Measurements from ENCODE around the gene DAAM1. TPM values are rescaled to one million over a fixed set of nuclear protein-coding genes. Genes with fewer than 3 reads are reported as not detected.

The DAAM1 gene
- total RNA-seq, 1 experiment from 2014 or later, result 11.5 TPM

DNA sequence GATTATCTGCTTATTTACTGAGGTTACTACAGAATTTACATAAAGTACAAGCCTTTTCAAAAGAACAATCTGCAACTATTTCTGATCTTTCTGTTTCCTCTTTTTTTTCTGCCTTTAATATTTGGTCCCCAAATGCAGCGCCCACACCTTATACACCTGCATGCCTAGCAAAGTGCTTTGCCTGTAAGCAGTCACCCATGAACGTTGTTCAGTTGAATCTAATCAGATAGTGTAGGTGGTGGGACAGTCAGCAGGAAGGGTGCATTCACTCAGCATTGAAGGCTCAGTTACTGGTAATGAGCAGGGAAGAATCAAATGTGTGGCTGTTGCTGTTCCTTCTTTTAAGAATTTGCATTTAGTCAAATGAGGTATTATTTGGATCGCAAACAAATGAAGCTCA is 168.3 kb downstream of the DAAM1 start:
- BruUV-seq (replicated peaks), result no TSS peak
- CTCF ChIA-PET, result no interaction called here

DNA sequence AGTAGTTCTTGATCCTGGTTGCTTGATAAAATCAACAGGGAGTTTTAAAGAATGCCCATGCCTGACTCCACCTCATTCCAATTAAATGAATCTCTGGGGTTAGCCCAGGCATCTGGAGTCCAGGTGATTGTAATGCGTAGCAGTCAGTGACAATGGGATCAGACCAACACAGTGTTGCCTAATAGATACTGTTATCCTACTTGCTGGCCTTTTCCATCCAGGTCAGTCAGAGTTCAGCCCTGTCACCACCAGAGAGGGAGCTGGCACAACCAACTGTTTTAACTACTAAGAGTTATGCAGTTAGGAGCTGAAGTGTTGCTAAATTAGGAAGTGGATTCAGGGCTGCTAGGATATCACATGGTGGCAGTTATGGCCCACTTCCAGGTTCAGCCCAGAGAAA is 169.6 kb downstream of the DAAM1 start:
- no peaks in the 10 kb centered on the region for H3K36me3 ChIP-seq (ENCODE audit: insufficient read depth, low read length, poor library complexity, severe bottlenecking)
- intact Hi-C loops (cut with micrococcal nuclease; ENCODE audit: unreplicated experiment), result no loop called here
- H3K27me3 ChIP-seq (replicated peaks; ENCODE audit: insufficient read depth, low read depth, low read length, poor library complexity), result no peaks in the 10 kb centered on the region
- no peak overlapping the region for H3K4me3 ChIP-seq (ENCODE audit: low read depth, low read length, poor library complexity, severe bottlenecking)
- TF ChIP-seq CTCF (conservative IDR thresholded peaks at IDR 0.05; ENCODE audit: low read depth, low read length), result no peak
- TF ChIP-seq EZH2 (IDR thresholded peaks at IDR 0.05; ENCODE audit: borderline replicate concordance, low read depth, low read length, poor library complexity, severe bottlenecking), result no peak
- ChIA-PET CTCF (no interaction called here), POLR2A (ENCODE audit: low non-redundant PET) (no interaction called here)
- no peaks in the 10 kb centered on the region for H3K9me3 ChIP-seq (ENCODE audit: low read depth, low read length, poor library complexity, severe bottlenecking)
- no peak for DNase-seq (ENCODE audit: low spot score)
- H3K4me1 ChIP-seq (ENCODE audit: insufficient read depth, low read length, poor library complexity, severe bottlenecking), result peaks cover 26% of the 10 kb centered on the region
- no TSS peak for BruUV-seq (replicated peaks)
- H3K27ac ChIP-seq (ENCODE audit: low read depth, low read length, poor library complexity, severe bottlenecking), result no peak overlapping the region

More for the DNA sequence above, 168.3 kb downstream of the DAAM1 start:
- Histone ChIP-seq H3K4me1 (ENCODE audit: insufficient read depth, low read length, poor library complexity, severe bottlenecking) (peaks cover 21% of the 10 kb centered on the region), H3K4me3 (ENCODE audit: low read depth, low read length, poor library complexity, severe bottlenecking) (no peak overlapping the region), H3K27ac (ENCODE audit: low read depth, low read length, poor library complexity, severe bottlenecking) (no peak overlapping the region), H3K9me3 (ENCODE audit: low read depth, low read length, poor library complexity, severe bottlenecking) (no peaks in the 10 kb centered on the region), H3K27me3 (replicated peaks; ENCODE audit: insufficient read depth, low read depth, low read length, poor library complexity) (no peaks in the 10 kb centered on the region), H3K36me3 (ENCODE audit: insufficient read depth, low read length, poor library complexity, severe bottlenecking) (no peaks in the 10 kb centered on the region)
- intact Hi-C loops (cut with micrococcal nuclease; ENCODE audit: unreplicated experiment), result no loop called here
- POLR2A ChIA-PET (ENCODE audit: low non-redundant PET), result no interaction called here
- no peak for DNase-seq (ENCODE audit: low spot score)
- TF ChIP-seq EZH2 (IDR thresholded peaks at IDR 0.05; ENCODE audit: borderline replicate concordance, low read depth, low read length, poor library complexity, severe bottlenecking) (no peak), CTCF (conservative IDR thresholded peaks at IDR 0.05; ENCODE audit: low read depth, low read length) (no peak)

DNA sequence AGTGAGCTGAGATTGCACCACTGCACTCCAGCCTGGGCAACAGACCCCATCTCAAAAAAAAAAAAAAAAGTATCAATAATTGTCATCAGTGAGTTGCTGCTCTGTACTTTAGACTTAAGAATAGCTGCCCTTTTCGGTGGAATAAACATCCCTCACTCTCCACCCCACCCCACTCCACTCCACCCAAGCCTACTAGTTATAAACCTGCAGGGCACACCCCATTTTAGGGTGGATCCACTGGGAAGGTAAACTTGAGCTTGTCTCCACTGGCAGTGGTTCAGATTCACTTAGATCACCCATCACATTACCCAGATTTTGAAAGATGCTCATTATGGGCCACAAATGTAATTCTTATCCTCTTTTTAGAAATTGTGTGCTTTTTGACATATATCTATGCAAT is 170.3 kb downstream of the DAAM1 start:
- TF ChIP-seq EZH2 (IDR thresholded peaks at IDR 0.05; ENCODE audit: borderline replicate concordance, low read depth, low read length, poor library complexity, severe bottlenecking) (no peak), CTCF (conservative IDR thresholded peaks at IDR 0.05; ENCODE audit: low read depth, low read length) (no peak)
- BruUV-seq (replicated peaks), result no TSS peak
- Histone ChIP-seq H3K4me3 (ENCODE audit: low read depth, low read length, poor library complexity, severe bottlenecking) (no peak overlapping the region), H3K9me3 (ENCODE audit: low read depth, low read length, poor library complexity, severe bottlenecking) (no peaks in the 10 kb centered on the region), H3K27ac (ENCODE audit: low read depth, low read length, poor library complexity, severe bottlenecking) (no peak overlapping the region), H3K4me1 (ENCODE audit: insufficient read depth, low read length, poor library complexity, severe bottlenecking) (peaks cover 32% of the 10 kb centered on the region), H3K36me3 (ENCODE audit: insufficient read depth, low read length, poor library complexity, severe bottlenecking) (no peaks in the 10 kb centered on the region), H3K27me3 (replicated peaks; ENCODE audit: insufficient read depth, low read depth, low read length, poor library complexity) (no peaks in the 10 kb centered on the region)
- ChIA-PET POLR2A (ENCODE audit: low non-redundant PET) (no interaction called here), CTCF (no interaction called here)
- intact Hi-C loops (cut with micrococcal nuclease; ENCODE audit: unreplicated experiment), result no loop called here
- no peak for DNase-seq (ENCODE audit: low spot score)
